GM12878 (cell line): ENCODE results near the gene C1R. TPM values are rescaled to one million over a fixed set of nuclear protein-coding genes. Genes with fewer than 3 reads are reported as not detected.

Experiments used
- ATAC-seq: fragments of 200-7000 bp; cut with Tn5 transposase; 3 replicates; pipeline ENCODE4 v1.9.1; 2020; ENCODE audit warnings: mild to moderate bottlenecking, moderate library complexity
- BruUV-seq: library from RNA; stranded (reverse); fragments of 400-500 nt; replicated peaks from 2 replicates; lab custom pipeline; 2021; lab: Mats Ljungman, UMichigan
- CTCF ChIA-PET: fragments of 300-600 bp; sonication (Branson Sonifier 250); formaldehyde crosslinking; extraction: SDS; loops from one replicate; lab custom pipeline; 2021; ENCODE audit warnings: inconsistent platforms; lab: Yijun Ruan, JAX
- POLR2A ChIA-PET: fragments of 350-600 bp; formaldehyde crosslinking; extraction: SDS; loops from one replicate; lab custom pipeline; 2021; ENCODE audit warnings: inconsistent platforms; lab: Charles Lee
- RAD21 ChIA-PET: fragments of 300-600 bp; sonication (Branson Sonifier 250); formaldehyde crosslinking; loops from one replicate; lab custom pipeline; 2023; ENCODE audit warnings: antibody characterized with exemption; ENCODE audit not compliant: unreplicated experiment; lab: Charles Lee
- SMC1A ChIA-PET: fragments of 300-600 bp; sonication (Branson Sonifier 250); formaldehyde crosslinking; loops from one replicate; lab custom pipeline; 2023; ENCODE audit not compliant: unreplicated experiment, uncharacterized antibody; lab: Charles Lee
- DNase-seq: peaks from one replicate; pipeline ENCODE4 v3.0.0-alpha.2; 2011; ENCODE audit warnings: low read depth, low spot score
- FAIRE-seq: peaks from 3 replicates; lab custom pipeline; 2011; peaks lifted over from hg19 to GRCh38; lab: Jason Lieb, UNC
- H2AFZ ChIP-seq: 2 replicates; pipeline ENCODE4 v1.6.0; 2011; ENCODE audit warnings: low read depth, low read length, control low read depth; ENCODE audit not compliant: control insufficient read depth
- H3K27ac ChIP-seq: 2 replicates; pipeline ENCODE4 v1.5.1; 2011; ENCODE audit warnings: control low read depth; ENCODE audit not compliant: control insufficient read depth, insufficient read depth
- H3K27me3 ChIP-seq, 2 experiments: replicated peaks in 1 of 2; 2 replicates each; pipeline versions ENCODE4 v1.6.0 to v1.6.1; 2011; ENCODE audit warnings: low read length in 1 of 2; ENCODE audit not compliant: control insufficient read depth in 2 of 2, insufficient read depth in 2 of 2
- H3K36me3 ChIP-seq, 2 experiments: 2 replicates each; pipeline ENCODE4 v1.5.1; 2011; ENCODE audit warnings: low read length in 1 of 2; ENCODE audit not compliant: control insufficient read depth in 2 of 2, insufficient read depth in 2 of 2
- H3K4me1 ChIP-seq: 2 replicates; pipeline ENCODE4 v1.6.1; 2011; ENCODE audit warnings: mild to moderate bottlenecking, low read length, moderate library complexity, mixed read lengths; ENCODE audit not compliant: control insufficient read depth, insufficient read depth
- H3K4me2 ChIP-seq: 2 replicates; pipeline ENCODE4 v1.6.0; 2011; ENCODE audit warnings: control low read depth; ENCODE audit not compliant: control insufficient read depth, insufficient read depth
- H3K4me3 ChIP-seq: fragments of 200-600 bp; sonication (generic); 2 replicates; pipeline ENCODE4 v1.5.1; 2016
- H3K79me2 ChIP-seq: 2 replicates; pipeline ENCODE4 v1.6.0; 2011; ENCODE audit warnings: low read length; ENCODE audit not compliant: control insufficient read depth, insufficient read depth
- H3K9ac ChIP-seq: 2 replicates; pipeline ENCODE4 v1.8.0; 2011; ENCODE audit warnings: low read length, control low read depth, mixed read lengths; ENCODE audit not compliant: control insufficient read depth, insufficient read depth
- H3K9me3 ChIP-seq: replicated peaks from 3 replicates; pipeline ENCODE4 v1.5.1; 2011; ENCODE audit warnings: mild to moderate bottlenecking, low read length; ENCODE audit not compliant: control insufficient read depth, insufficient read depth
- H4K20me1 ChIP-seq: 2 replicates; pipeline ENCODE4 v1.6.0; 2011; ENCODE audit not compliant: control insufficient read depth, insufficient read depth
- BRCA1 ChIP-seq: IDR thresholded peaks from 2 replicates; pipeline ENCODE4 v1.6.1; 2011; ENCODE audit warnings: low read depth, low read length, improper control_type of control experiment
- CBFB ChIP-seq: IDR thresholded peaks from 2 replicates; pipeline ENCODE4 v1.6.1; 2016; ENCODE audit warnings: antibody characterized with exemption, low read depth
- FOXM1 ChIP-seq: IDR thresholded peaks from 2 replicates; pipeline ENCODE4 v1.6.1; 2012; ENCODE audit warnings: low read depth, mild to moderate bottlenecking, inconsistent platforms, low read length, moderate library complexity
- NFIC ChIP-seq: IDR thresholded peaks from 2 replicates; pipeline ENCODE4 v1.6.1; 2012; ENCODE audit warnings: low read depth, mild to moderate bottlenecking, inconsistent platforms, low read length, moderate library complexity
- NR2F1 ChIP-seq: fragments of 450-650 bp; conservative IDR thresholded peaks from 2 replicates; pipeline ENCODE4 v1.6.1; 2017; ENCODE audit warnings: mild to moderate bottlenecking
- RUNX3 ChIP-seq: IDR thresholded peaks from 2 replicates; pipeline ENCODE4 v1.6.1; 2012; ENCODE audit warnings: low read length, inconsistent platforms
- SPI1 ChIP-seq: IDR thresholded peaks from 2 replicates; pipeline ENCODE4 v1.6.1; 2011; ENCODE audit warnings: low read depth, mild to moderate bottlenecking, low read length, moderate library complexity, borderline replicate concordance; ENCODE audit not compliant: insufficient read depth
- STAT1 ChIP-seq: fragments of 450-650 bp; conservative IDR thresholded peaks from 2 replicates; pipeline ENCODE4 v1.6.1; 2014; ENCODE audit warnings: antibody characterized with exemption, mild to moderate bottlenecking
- TARDBP ChIP-seq: IDR thresholded peaks from 2 replicates; pipeline ENCODE4 v1.6.1; 2016; ENCODE audit warnings: borderline replicate concordance
- TCF3 ChIP-seq: IDR thresholded peaks from 2 replicates; pipeline ENCODE4 v1.6.1; 2012; ENCODE audit warnings: low read depth, mild to moderate bottlenecking, low read length, borderline replicate concordance; ENCODE audit not compliant: insufficient read depth
- TCF7 ChIP-seq: IDR thresholded peaks from 2 replicates; pipeline ENCODE4 v1.6.1; 2014; ENCODE audit warnings: antibody characterized with exemption, borderline replicate concordance
- WGBS: methylation state at CpG from one replicate; pipeline ENCODE4 v1.1.6; 2016; ENCODE audit warnings: low lambda C conversion rate; ENCODE audit not compliant: insufficient replicate concordance, insufficient coverage; ENCODE audit errors: missing lambda C conversion rate; 5-methylcytosine and 5-hydroxymethylcytosine counted together
- in situ Hi-C: fragments of 300-500 bp; cut with MboI; formaldehyde crosslinking; loops from 9 replicates; pipeline ENCODE4 v1.14.3; 2018; ENCODE audit warnings: mixed read lengths
- intact Hi-C: fragments of 100-400 bp; cut with micrococcal nuclease; formaldehyde crosslinking; loops from one replicate; pipeline ENCODE4 v1.14.2; 2022; ENCODE audit not compliant: unreplicated experiment
- polyA plus RNA-seq, 11 experiments: library from polyadenylated mRNA; depleted of rRNA in 4 of 11; unstranded in 6 of 11; stranded (reverse) in 5 of 11; fragments of >200 nt; fragmentation: Nextera tagmentation in 4 of 11; fragmentation: Illumina TruSeq in 1 of 11; extraction: Ambion mirVana in 4 of 11; extraction: Trizol in 1 of 11; gene quantifications; 1 replicate in 1 of 11; 2 replicates in 10 of 11; pipeline versions ENCODE4 v1.2.1 to v1.2.3, GENCODE V29; 2011 to 2016; ENCODE audit warnings: inconsistent platforms in 2 of 11, missing spikeins in 2 of 11, low read depth in 1 of 11
- total RNA-seq, 4 experiments: library from RNA; depleted of rRNA in 3 of 4; stranded (reverse); fragments of >200 nt in 3 of 4; fragmentation: Illumina TruSeq in 1 of 4; extraction: Trizol in 1 of 4; gene quantifications; 2 replicates each; pipeline versions ENCODE4 v1.2.1 to v1.2.3, GENCODE V29; 2013 to 2021
- TF ChIP-seq, protein P1 (sequence below): fragments of 450-650 bp; IDR thresholded peaks from 2 replicates; pipeline ENCODE4 v1.6.1; 2017; ENCODE audit warnings: mild to moderate bottlenecking, low read depth, inconsistent platforms; ENCODE audit not compliant: poor library complexity, severe bottlenecking
- TF ChIP-seq, protein P2 (sequence below): fragments of 450-650 bp; IDR thresholded peaks from 2 replicates; pipeline ENCODE4 v1.6.1; 2017; ENCODE audit warnings: mild to moderate bottlenecking, moderate library complexity
- TF ChIP-seq, protein P3 (sequence below): IDR thresholded peaks from 2 replicates; pipeline ENCODE4 v1.6.1; 2012; ENCODE audit warnings: low read depth, low read length, improper control_type of control experiment

Gene C1R
- total and polyA plus RNA-seq, 10 of the 15 experiments (the other 5 are each of a cell fraction or from before 2014, with no cell fraction given) = 0.31 to 1.9 (median 0.96) TPM; not detected in 1

DNA sequence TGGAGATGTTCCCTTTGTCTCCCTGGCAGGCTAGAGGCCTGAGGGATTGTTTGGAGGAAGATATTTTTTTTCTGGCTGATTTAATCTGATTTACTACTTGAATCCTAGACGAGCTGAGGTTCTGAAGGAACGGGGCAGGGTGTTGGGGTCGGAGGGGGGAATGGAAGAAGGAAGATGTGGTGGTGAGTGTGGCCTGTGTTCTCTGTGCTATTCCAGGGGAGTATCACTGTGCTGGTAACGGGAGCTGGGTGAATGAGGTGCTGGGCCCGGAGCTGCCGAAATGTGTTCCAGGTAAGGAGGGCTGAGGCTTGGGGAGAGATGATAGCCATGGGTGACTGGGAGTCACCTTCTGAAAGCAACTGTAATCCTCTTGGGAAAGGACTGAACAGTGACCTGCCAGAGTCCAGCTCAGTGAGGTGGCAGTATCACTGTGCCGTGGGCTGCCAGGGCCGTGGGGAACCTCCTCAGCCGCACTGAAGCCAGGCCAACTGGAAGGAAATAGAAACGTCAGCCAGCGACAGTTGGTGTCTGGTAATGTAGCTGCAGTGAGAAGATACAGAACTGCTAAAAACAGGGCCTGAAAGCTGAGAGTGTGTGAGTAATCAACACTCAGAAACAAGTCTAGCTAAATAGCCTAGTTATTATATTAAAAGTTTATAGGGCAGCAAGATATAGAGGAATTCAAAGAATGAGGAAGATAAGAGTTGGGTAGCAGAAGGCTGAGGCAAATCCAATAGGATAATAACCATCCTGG, 23.8 kb downstream of the C1R start:
- BruUV-seq = no TSS peak
- TF ChIP-seq RUNX3 (no peak), SPI1 (no peak), TCF3 (no peak), NR2F1 (no peak), TARDBP (no peak), STAT1 (no peak), TCF7 (no peak), BRCA1 (no peak), FOXM1 (no peak), CBFB (no peak), NFIC (no peak)
- TF ChIP-seq, protein P1, sequence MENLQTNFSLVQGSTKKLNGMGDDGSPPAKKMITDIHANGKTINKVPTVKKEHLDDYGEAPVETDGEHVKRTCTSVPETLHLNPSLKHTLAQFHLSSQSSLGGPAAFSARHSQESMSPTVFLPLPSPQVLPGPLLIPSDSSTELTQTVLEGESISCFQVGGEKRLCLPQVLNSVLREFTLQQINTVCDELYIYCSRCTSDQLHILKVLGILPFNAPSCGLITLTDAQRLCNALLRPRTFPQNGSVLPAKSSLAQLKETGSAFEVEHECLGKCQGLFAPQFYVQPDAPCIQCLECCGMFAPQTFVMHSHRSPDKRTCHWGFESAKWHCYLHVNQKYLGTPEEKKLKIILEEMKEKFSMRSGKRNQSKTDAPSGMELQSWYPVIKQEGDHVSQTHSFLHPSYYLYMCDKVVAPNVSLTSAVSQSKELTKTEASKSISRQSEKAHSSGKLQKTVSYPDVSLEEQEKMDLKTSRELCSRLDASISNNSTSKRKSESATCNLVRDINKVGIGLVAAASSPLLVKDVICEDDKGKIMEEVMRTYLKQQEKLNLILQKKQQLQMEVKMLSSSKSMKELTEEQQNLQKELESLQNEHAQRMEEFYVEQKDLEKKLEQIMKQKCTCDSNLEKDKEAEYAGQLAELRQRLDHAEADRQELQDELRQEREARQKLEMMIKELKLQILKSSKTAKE = no peak
- TF ChIP-seq, protein P2, sequence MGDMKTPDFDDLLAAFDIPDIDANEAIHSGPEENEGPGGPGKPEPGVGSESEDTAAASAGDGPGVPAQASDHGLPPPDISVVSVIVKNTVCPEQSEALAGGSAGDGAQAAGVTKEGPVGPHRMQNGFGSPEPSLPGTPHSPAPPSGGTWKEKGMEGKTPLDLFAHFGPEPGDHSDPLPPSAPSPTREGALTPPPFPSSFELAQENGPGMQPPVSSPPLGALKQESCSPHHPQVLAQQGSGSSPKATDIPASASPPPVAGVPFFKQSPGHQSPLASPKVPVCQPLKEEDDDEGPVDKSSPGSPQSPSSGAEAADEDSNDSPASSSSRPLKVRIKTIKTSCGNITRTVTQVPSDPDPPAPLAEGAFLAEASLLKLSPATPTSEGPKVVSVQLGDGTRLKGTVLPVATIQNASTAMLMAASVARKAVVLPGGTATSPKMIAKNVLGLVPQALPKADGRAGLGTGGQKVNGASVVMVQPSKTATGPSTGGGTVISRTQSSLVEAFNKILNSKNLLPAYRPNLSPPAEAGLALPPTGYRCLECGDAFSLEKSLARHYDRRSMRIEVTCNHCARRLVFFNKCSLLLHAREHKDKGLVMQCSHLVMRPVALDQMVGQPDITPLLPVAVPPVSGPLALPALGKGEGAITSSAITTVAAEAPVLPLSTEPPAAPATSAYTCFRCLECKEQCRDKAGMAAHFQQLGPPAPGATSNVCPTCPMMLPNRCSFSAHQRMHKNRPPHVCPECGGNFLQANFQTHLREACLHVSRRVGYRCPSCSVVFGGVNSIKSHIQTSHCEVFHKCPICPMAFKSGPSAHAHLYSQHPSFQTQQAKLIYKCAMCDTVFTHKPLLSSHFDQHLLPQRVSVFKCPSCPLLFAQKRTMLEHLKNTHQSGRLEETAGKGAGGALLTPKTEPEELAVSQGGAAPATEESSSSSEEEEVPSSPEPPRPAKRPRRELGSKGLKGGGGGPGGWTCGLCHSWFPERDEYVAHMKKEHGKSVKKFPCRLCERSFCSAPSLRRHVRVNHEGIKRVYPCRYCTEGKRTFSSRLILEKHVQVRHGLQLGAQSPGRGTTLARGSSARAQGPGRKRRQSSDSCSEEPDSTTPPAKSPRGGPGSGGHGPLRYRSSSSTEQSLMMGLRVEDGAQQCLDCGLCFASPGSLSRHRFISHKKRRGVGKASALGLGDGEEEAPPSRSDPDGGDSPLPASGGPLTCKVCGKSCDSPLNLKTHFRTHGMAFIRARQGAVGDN = no peak
- TF ChIP-seq, protein P3, sequence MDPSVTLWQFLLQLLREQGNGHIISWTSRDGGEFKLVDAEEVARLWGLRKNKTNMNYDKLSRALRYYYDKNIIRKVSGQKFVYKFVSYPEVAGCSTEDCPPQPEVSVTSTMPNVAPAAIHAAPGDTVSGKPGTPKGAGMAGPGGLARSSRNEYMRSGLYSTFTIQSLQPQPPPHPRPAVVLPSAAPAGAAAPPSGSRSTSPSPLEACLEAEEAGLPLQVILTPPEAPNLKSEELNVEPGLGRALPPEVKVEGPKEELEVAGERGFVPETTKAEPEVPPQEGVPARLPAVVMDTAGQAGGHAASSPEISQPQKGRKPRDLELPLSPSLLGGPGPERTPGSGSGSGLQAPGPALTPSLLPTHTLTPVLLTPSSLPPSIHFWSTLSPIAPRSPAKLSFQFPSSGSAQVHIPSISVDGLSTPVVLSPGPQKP = no peak
- Histone ChIP-seq H3K27ac (no peak overlapping the region), H3K27me3 (peaks cover 0 to 3% of the 10 kb centered on the region in 2 experiments; a peak in 2 of 4 replicates), H3K4me3 (no peak overlapping the region), H2AFZ (no peak overlapping the region), H3K4me2 (no peak overlapping the region), H3K9ac (no peak overlapping the region), H3K4me1 (no peaks in the 10 kb centered on the region), H3K9me3 (no peaks in the 10 kb centered on the region), H3K79me2 (no peaks in the 10 kb centered on the region), H3K36me3 (no peaks in the 10 kb centered on the region), H4K20me1 (no peaks in the 10 kb centered on the region; the same call in 1 of the 2 replicates)
- FAIRE-seq (no peak), ATAC-seq (no peak), DNase-seq (no peak)
- in situ Hi-C loops (no loop called here), intact Hi-C loops (no loop called here)
- ChIA-PET POLR2A (no interaction called here), CTCF (interaction anchor here (2.0 kb wide), 1 partner anchor 56 kb away, joined by 6 read pairs; no protein-coding TSS in a partner anchor), SMC1A (interaction anchor here (1.3 kb wide), 1 partner anchor 12 kb away, joined by 4 read pairs; no protein-coding TSS in a partner anchor), RAD21 (no interaction called here)
- 34% methylated on average over 11 of the region's 11 CpGs for WGBS
